Measurements from ENCODE around the gene UBAC2. TPM values are rescaled to one million over a fixed set of nuclear protein-coding genes. Genes with fewer than 3 reads are reported as not detected.

UBAC2 gene
- polyA plus RNA-seq, 3 donors, result 59.6 to 113 (median 96.7) TPM

- Histone ChIP-seq H3K4me1 (ENCODE audit: control insufficient read depth in 1 of 2, insufficient read depth in 2 of 2, low read length in 2 of 2) (peaks cover 77 to 86% of the 10 kb centered on the region in 2 donors), H3K79me2 (ENCODE audit: insufficient read depth, low read length) (peaks cover 80% of the 10 kb centered on the region), H2AFZ (ENCODE audit: insufficient read depth, low read depth, low read length, poor library complexity, severe bottlenecking) (no peak overlapping the region), H3K4me3 (replicated peaks in 1 of 3; ENCODE audit: low read depth in 2 of 3, low read length in 3 of 3) (no peak overlapping the region), H3K4me2 (replicated peaks; ENCODE audit: extremely low read depth, low read length, poor library complexity, severe bottlenecking) (peak overlapping the region; percentile 31), H3K36me3 (replicated peaks in 1 of 2; ENCODE audit: control insufficient read depth in 1 of 2, insufficient read depth in 2 of 2, low read length in 2 of 2) (no peaks in the 10 kb centered on the region), H3K27me3 (ENCODE audit: control insufficient read depth in 2 of 2, insufficient read depth in 2 of 2, low read length in 2 of 2) (no peaks in the 10 kb centered on the region), H3K27ac (ENCODE audit: low read depth in 1 of 2, low read length in 2 of 2) (peak overlapping the region in 1 of 2 donors; percentile 74), H3K9me3 (replicated peaks in 1 of 2; ENCODE audit: control insufficient read depth in 1 of 2, insufficient read depth in 1 of 2, low read length in 2 of 2) (no peaks in the 10 kb centered on the region), H4K20me1 (ENCODE audit: insufficient read depth, low read length) (no peaks in the 10 kb centered on the region), H3K9ac (ENCODE audit: insufficient read depth, low read length, poor library complexity, severe bottlenecking) (no peak overlapping the region)
- peaks cover 29 to 36% of the 10 kb centered on the region in 2 donors for H3K36me3 Mint-ChIP-seq
- DNase-seq, result peak; percentile 55 to 72 (median 64)
- TF ChIP-seq, protein P1, sequence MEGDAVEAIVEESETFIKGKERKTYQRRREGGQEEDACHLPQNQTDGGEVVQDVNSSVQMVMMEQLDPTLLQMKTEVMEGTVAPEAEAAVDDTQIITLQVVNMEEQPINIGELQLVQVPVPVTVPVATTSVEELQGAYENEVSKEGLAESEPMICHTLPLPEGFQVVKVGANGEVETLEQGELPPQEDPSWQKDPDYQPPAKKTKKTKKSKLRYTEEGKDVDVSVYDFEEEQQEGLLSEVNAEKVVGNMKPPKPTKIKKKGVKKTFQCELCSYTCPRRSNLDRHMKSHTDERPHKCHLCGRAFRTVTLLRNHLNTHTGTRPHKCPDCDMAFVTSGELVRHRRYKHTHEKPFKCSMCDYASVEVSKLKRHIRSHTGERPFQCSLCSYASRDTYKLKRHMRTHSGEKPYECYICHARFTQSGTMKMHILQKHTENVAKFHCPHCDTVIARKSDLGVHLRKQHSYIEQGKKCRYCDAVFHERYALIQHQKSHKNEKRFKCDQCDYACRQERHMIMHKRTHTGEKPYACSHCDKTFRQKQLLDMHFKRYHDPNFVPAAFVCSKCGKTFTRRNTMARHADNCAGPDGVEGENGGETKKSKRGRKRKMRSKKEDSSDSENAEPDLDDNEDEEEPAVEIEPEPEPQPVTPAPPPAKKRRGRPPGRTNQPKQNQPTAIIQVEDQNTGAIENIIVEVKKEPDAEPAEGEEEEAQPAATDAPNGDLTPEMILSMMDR (IDR thresholded peaks at IDR 0.05), result no peak
- H3K4me1 Mint-ChIP-seq, result peaks cover 79% of the 10 kb centered on the region
- no peaks in the 10 kb centered on the region for H3K27me3 Mint-ChIP-seq (ENCODE audit: low read depth in 3 of 3)
- WGBS (ENCODE audit: insufficient coverage), result 0% methylated on average over 1 of the region's 2 CpGs
- H3K27ac Mint-ChIP-seq, result peak overlapping the region; percentile 78 to 94 (median 89)
- intact Hi-C loops (cut with micrococcal nuclease), result loop anchor here in 1 of 2 donors (10.0 kb wide), 1 partner anchor 87 kb away; no protein-coding TSS in a partner anchor
- no peaks in the 10 kb centered on the region for H3K9me3 Mint-ChIP-seq
- peak overlapping the region in 1 of 2 donors; percentile 28 for H3K4me3 Mint-ChIP-seq
Measured at GRCh38 chr13:99288089-99288488, 87.4 kb downstream of the UBAC2 start.

GRCh38 chr13:99289271-99289670 is 88.6 kb downstream of the UBAC2 start:
- H3K4me1 Mint-ChIP-seq, result peaks cover 79% of the 10 kb centered on the region
- H3K4me3 Mint-ChIP-seq, result peak overlapping the region in 1 of 2 donors; percentile 9
- H3K9me3 Mint-ChIP-seq, result no peaks in the 10 kb centered on the region
- H3K36me3 Mint-ChIP-seq, result peaks cover 28 to 39% of the 10 kb centered on the region in 2 donors
- Histone ChIP-seq H3K27ac (ENCODE audit: low read depth in 1 of 2, low read length in 2 of 2) (peak overlapping the region in 1 of 2 donors; percentile 74), H3K9ac (ENCODE audit: insufficient read depth, low read length, poor library complexity, severe bottlenecking) (no peak overlapping the region), H4K20me1 (ENCODE audit: insufficient read depth, low read length) (no peaks in the 10 kb centered on the region), H3K36me3 (replicated peaks in 1 of 2; ENCODE audit: control insufficient read depth in 1 of 2, insufficient read depth in 2 of 2, low read length in 2 of 2) (no peaks in the 10 kb centered on the region), H2AFZ (ENCODE audit: insufficient read depth, low read depth, low read length, poor library complexity, severe bottlenecking) (no peak overlapping the region), H3K9me3 (replicated peaks in 1 of 2; ENCODE audit: control insufficient read depth in 1 of 2, insufficient read depth in 1 of 2, low read length in 2 of 2) (no peaks in the 10 kb centered on the region), H3K4me1 (ENCODE audit: control insufficient read depth in 1 of 2, insufficient read depth in 2 of 2, low read length in 2 of 2) (peaks cover 76 to 86% of the 10 kb centered on the region in 2 donors), H3K27me3 (ENCODE audit: control insufficient read depth in 2 of 2, insufficient read depth in 2 of 2, low read length in 2 of 2) (no peaks in the 10 kb centered on the region), H3K79me2 (ENCODE audit: insufficient read depth, low read length) (peaks cover 79% of the 10 kb centered on the region), H3K4me3 (replicated peaks in 1 of 3; ENCODE audit: low read depth in 2 of 3, low read length in 3 of 3) (no peak overlapping the region), H3K4me2 (replicated peaks; ENCODE audit: extremely low read depth, low read length, poor library complexity, severe bottlenecking) (no peak overlapping the region)
- 0% methylated on average over 1 of the region's 2 CpGs for WGBS (ENCODE audit: insufficient coverage)
- intact Hi-C loops (cut with micrococcal nuclease), result loop anchor here in 1 of 2 donors (10.0 kb wide), 1 partner anchor 86 kb away; no protein-coding TSS in a partner anchor
- TF ChIP-seq, protein P1 (IDR thresholded peaks at IDR 0.05), result no peak
- H3K27me3 Mint-ChIP-seq (ENCODE audit: low read depth in 3 of 3), result no peaks in the 10 kb centered on the region
- DNase-seq, result peak in 2 of 3 donors; percentile 69 to 72
- peak overlapping the region; percentile 6 to 94 (median 78) for H3K27ac Mint-ChIP-seq

All from CD14-positive monocyte (primary cell).